HepG2 (cell line): Measurements from ENCODE around the gene TBCE. TPM values are rescaled to one million over a fixed set of nuclear protein-coding genes. Genes with fewer than 3 reads are reported as not detected.

ENCODE experiments used
- ATAC-seq: fragments of 200-7000 bp; cut with Tn5 transposase; 3 replicates; pipeline ENCODE4 v1.9.1; 2020; ENCODE audit warnings: mild to moderate bottlenecking, moderate library complexity
- BruUV-seq: library from RNA; stranded (reverse); fragments of 400-500 nt; replicated peaks from 2 replicates; lab custom pipeline; 2021; lab: Mats Ljungman, UMichigan
- CTCF ChIA-PET: fragments of 300-600 bp; formaldehyde crosslinking; extraction: SDS; loops from one replicate; lab custom pipeline; 2021; ENCODE audit warnings: low total read pairs, inconsistent platforms, low intra/inter-chr PET ratio; lab: Yijun Ruan, JAX
- POLR2A ChIA-PET: fragments of 350-600 bp; sonication (Branson Sonifier 250); formaldehyde crosslinking; loops from one replicate; lab custom pipeline; 2020; ENCODE audit warnings: antibody characterized with exemption, inconsistent platforms; lab: Yijun Ruan, JAX
- DNase-seq: peaks from one replicate; pipeline ENCODE4 v3.0.0-alpha.2; 2015; ENCODE audit warnings: low spot score
- FAIRE-seq: peaks from 3 replicates; lab custom pipeline; 2011; peaks lifted over from hg19 to GRCh38; lab: Jason Lieb, UNC
- H2AFZ ChIP-seq: one replicate; pipeline ENCODE4 v1.6.1; 2011; ENCODE audit warnings: low read length, inconsistent platforms
- H3K27ac ChIP-seq: fragments of 300-600 bp; 3 replicates; pipeline ENCODE4 v1.8.0; 2011; ENCODE audit warnings: mixed run types, mild to moderate bottlenecking, mixed read lengths, low read length, inconsistent platforms; ENCODE audit not compliant: insufficient read depth; ENCODE audit errors: extremely low read length
- H3K27me3 ChIP-seq, 2 experiments: fragments of 200-600 bp in 1 of 2; 2 replicates in 1 of 2; 3 replicates in 1 of 2; pipeline versions ENCODE4 v1.6.0 to v1.8.0; 2011; ENCODE audit warnings: low read length in 2 of 2, mild to moderate bottlenecking in 2 of 2, moderate library complexity in 2 of 2, inconsistent platforms in 1 of 2; ENCODE audit not compliant: insufficient read depth in 2 of 2, control insufficient read depth in 1 of 2
- H3K36me3 ChIP-seq, 2 experiments: fragments of 200-600 bp in 1 of 2; replicated peaks in 1 of 2; 2 replicates in 1 of 2; 3 replicates in 1 of 2; pipeline versions ENCODE4 v1.5.1 to v1.8.0; 2011; ENCODE audit warnings: low read length in 2 of 2, inconsistent platforms in 1 of 2; ENCODE audit not compliant: insufficient read depth in 2 of 2, control insufficient read depth in 1 of 2
- H3K4me1 ChIP-seq: 2 replicates; pipeline ENCODE4 v1.5.1; 2012; ENCODE audit warnings: low read length, inconsistent platforms; ENCODE audit not compliant: insufficient read depth
- H3K4me2 ChIP-seq: 2 replicates; pipeline ENCODE4 v1.6.0; 2011; ENCODE audit warnings: low read depth, low read length, inconsistent platforms
- H3K4me3 ChIP-seq, 3 experiments: fragments of 200-600 bp in 1 of 3; sonication (generic), shearing (Covaris generic) in 1 of 3; replicated peaks in 1 of 3; 2 replicates each; pipeline ENCODE4 v1.5.1; 2011 to 2016; ENCODE audit warnings: low read length in 3 of 3, inconsistent platforms in 2 of 3, low read depth in 2 of 3, mild to moderate bottlenecking in 2 of 3, control low read depth in 1 of 3, mixed read lengths in 1 of 3; ENCODE audit not compliant: insufficient read depth in 1 of 3
- H3K79me2 ChIP-seq: one replicate; pipeline ENCODE4 v1.6.1; 2011; ENCODE audit warnings: low read length, inconsistent platforms; ENCODE audit not compliant: insufficient read depth
- H3K9ac ChIP-seq: 2 replicates; pipeline ENCODE4 v1.6.0; 2011; ENCODE audit warnings: mild to moderate bottlenecking, low read depth, low read length, inconsistent platforms; ENCODE audit not compliant: insufficient read depth
- H3K9me3 ChIP-seq: 2 replicates; pipeline ENCODE4 v1.5.1; 2012; ENCODE audit warnings: mild to moderate bottlenecking, low read length
- H4K20me1 ChIP-seq: 2 replicates; pipeline ENCODE4 v1.6.0; 2011; ENCODE audit warnings: inconsistent platforms, mild to moderate bottlenecking, low read length, moderate library complexity; ENCODE audit not compliant: insufficient read depth
- CTCF ChIP-seq: sonication (generic); formaldehyde crosslinking; IDR thresholded peaks from 2 replicates; pipeline ENCODE4 v1.5.0; 2020; ENCODE audit warnings: mild to moderate bottlenecking, missing genetic modification reagents, moderate library complexity
- GATAD2A ChIP-seq: IDR thresholded peaks from 2 replicates; pipeline ENCODE4 v1.6.1; 2016
- KAT8 ChIP-seq: IDR thresholded peaks from 2 replicates; pipeline ENCODE4 v1.6.1; 2016; ENCODE audit warnings: missing genetic modification reagents, missing compliant biosample characterization
- KMT2A ChIP-seq: sonication (generic); formaldehyde crosslinking; IDR thresholded peaks from 2 replicates; pipeline ENCODE4 v1.4.0; 2020; ENCODE audit warnings: missing genetic modification reagents
- MXD1 ChIP-seq: sonication (generic); formaldehyde crosslinking; IDR thresholded peaks from 2 replicates; pipeline ENCODE4 v1.4.0; 2020; ENCODE audit warnings: mild to moderate bottlenecking, missing genetic modification reagents
- NFYB ChIP-seq: sonication (generic); formaldehyde crosslinking; IDR thresholded peaks from 2 replicates; pipeline ENCODE4 v1.4.0; 2020; ENCODE audit warnings: missing genetic modification reagents
- NR2F6 ChIP-seq, 2 experiments: IDR thresholded peaks; 2 replicates each; pipeline ENCODE4 v1.6.1; 2016; ENCODE audit warnings: antibody characterized with exemption in 1 of 2, mild to moderate bottlenecking in 1 of 2
- RXRB ChIP-seq: IDR thresholded peaks from 2 replicates; pipeline ENCODE4 v1.6.1; 2016; ENCODE audit warnings: borderline replicate concordance, missing genetic modification reagents, missing compliant biosample characterization
- SMAD3 ChIP-seq: sonication (generic); formaldehyde crosslinking; IDR thresholded peaks from 2 replicates; pipeline ENCODE4 v1.4.0; 2020; ENCODE audit warnings: missing genetic modification reagents
- SOX13 ChIP-seq, 3 experiments: fragments of 450-650 bp in 1 of 3; sonication (generic) in 1 of 3; formaldehyde crosslinking in 1 of 3; IDR thresholded peaks in 2 of 3; conservative IDR thresholded peaks in 1 of 3; 2 replicates each; pipeline versions ENCODE4 v1.5.0 to v1.6.1; 2016 to 2020; ENCODE audit warnings: antibody characterized with exemption in 1 of 3, mild to moderate bottlenecking in 1 of 3, missing compliant biosample characterization in 1 of 3, missing genetic modification reagents in 1 of 3, moderate library complexity in 1 of 3
- STAG1 ChIP-seq: sonication (generic); formaldehyde crosslinking; IDR thresholded peaks from 2 replicates; pipeline ENCODE4 v1.4.0; 2020; ENCODE audit warnings: missing genetic modification reagents
- THAP11 ChIP-seq: IDR thresholded peaks from 2 replicates; pipeline ENCODE4 v1.6.1; 2016; ENCODE audit warnings: missing biosample characterization, missing genetic modification reagents
- ZNF275 ChIP-seq: sonication (generic); formaldehyde crosslinking; IDR thresholded peaks from 2 replicates; pipeline ENCODE4 v1.8.0; 2022; ENCODE audit warnings: missing genetic modification reagents, mild to moderate bottlenecking, inconsistent platforms, borderline replicate concordance
- ZNF547 ChIP-seq: sonication (generic); formaldehyde crosslinking; IDR thresholded peaks from 2 replicates; pipeline ENCODE4 v1.5.1; 2020; ENCODE audit warnings: mild to moderate bottlenecking, missing genetic modification reagents
- ZNF784 ChIP-seq: sonication (generic); formaldehyde crosslinking; IDR thresholded peaks from 2 replicates; pipeline ENCODE4 v1.5.1; 2020; ENCODE audit warnings: missing genetic modification reagents, mild to moderate bottlenecking, borderline replicate concordance
- WGBS: methylation state at CpG from one replicate; pipeline ENCODE4 v1.1.6; 2017; ENCODE audit warnings: low lambda C conversion rate; 5-methylcytosine and 5-hydroxymethylcytosine counted together
- in situ Hi-C: cut with HindIII; loops from 2 replicates; pipeline ENCODE4 v1.10.0; 2017; ENCODE audit warnings: low pct_unique_long_range_greater_than_20kb; ENCODE audit not compliant: extremely low pct_ligation_motif_present
- intact Hi-C: fragments of 100-400 bp; cut with micrococcal nuclease; formaldehyde crosslinking; loops from one replicate; pipeline ENCODE4 v1.10.0; 2022; ENCODE audit not compliant: unreplicated experiment
- polyA plus RNA-seq, 8 experiments: library from polyadenylated mRNA; depleted of rRNA in 3 of 8; stranded (reverse) in 7 of 8; unstranded in 1 of 8; fragments of >200 nt; fragmentation: Illumina TruSeq in 4 of 8; extraction: Trizol in 4 of 8; gene quantifications; 2 replicates each; pipeline versions ENCODE4 v1.2.1 to v1.2.3, GENCODE V29; 2011 to 2016; ENCODE audit warnings: low read depth in 4 of 8, missing spikeins in 1 of 8, mixed read lengths in 1 of 8; ENCODE audit not compliant: insufficient read depth in 1 of 8
- total RNA-seq, 5 experiments: library from RNA; depleted of rRNA; stranded (reverse); fragments of >200 nt; fragmentation: Illumina TruSeq; extraction: Trizol; gene quantifications; 2 replicates each; pipeline ENCODE4 v1.2.3, GENCODE V29; 2016; ENCODE audit warnings: low read depth in 1 of 5

The TBCE gene
- total and polyA plus RNA-seq, 2 of the 13 experiments (the other 11 are each of a cell fraction or from before 2014, with no cell fraction given) = 25.6 to 31.1 TPM

GRCh38 chr1:235417086-235417697 is 50.0 kb downstream of the TBCE start:
- no peak overlapping the region for H2AFZ ChIP-seq
- H3K4me3 ChIP-seq = no peak overlapping the region
- 0 out of 2 replicates have a peak, but pooled peaks cover 4% of the 10 kb centered on the region for H4K20me1 ChIP-seq
- no TSS peak for BruUV-seq
- intact Hi-C loops (loop anchor here (1.0 to 10.0 kb wide), 5 partner anchors 89 to 932 kb away; partner anchors contain the start of genes ARID4B and GGPS1), in situ Hi-C loops (loop anchor here (5.0 kb wide), 2 partner anchors 165 to 315 kb away; no protein-coding TSS in a partner anchor)
- no peak overlapping the region for H3K4me2 ChIP-seq
- H3K27me3 ChIP-seq = no peaks in the 10 kb centered on the region
- peaks cover 6 to 25% of the 10 kb centered on the region in 2 experiments for H3K36me3 ChIP-seq
- POLR2A ChIA-PET = interaction anchor here (0.6 to 1.4 kb wide), 8 partner anchors 14 to 180 kb away, joined by 3 to 5 read pairs (median 3); partner anchors contain the start of genes ARID4B, B3GALNT2, GGPS1 and TBCE
- peak; percentile 60 for DNase-seq
- no peak overlapping the region for H3K9ac ChIP-seq
- 42% methylated on average over 8 of the region's 8 CpGs for WGBS
- H3K4me1 ChIP-seq = peaks cover 35% of the 10 kb centered on the region
- peak; percentile 54 for ATAC-seq
- peaks cover 3% of the 10 kb centered on the region for H3K79me2 ChIP-seq
- FAIRE-seq = peak; percentile 71
- H3K27ac ChIP-seq = no peak overlapping the region
- no peaks in the 10 kb centered on the region for H3K9me3 ChIP-seq
- CTCF ChIA-PET = interaction anchor here (0.8 to 3.2 kb wide), 3 partner anchors 88 to 313 kb away, joined by 3 to 46 read pairs (median 4); no protein-coding TSS in a partner anchor
- TF ChIP-seq ZNF547 (CRISPR knock-in tag) (no peak), STAG1 (CRISPR knock-in tag) (peak; percentile 88), ZNF784 (CRISPR knock-in tag) (no peak), MXD1 (no peak), CTCF (peak; percentile 83), KAT8 (CRISPR knock-in tag) (0 out of 2 replicates have a peak, but pooled peaks have one; percentile 25), ZNF275 (CRISPR knock-in tag) (no peak), GATAD2A (CRISPR knock-in tag) (0 out of 2 replicates have a peak, but pooled peaks have one; percentile 34), KMT2A (CRISPR knock-in tag) (peak; percentile 31; the same call in 1 of the 2 replicates), SMAD3 (0 out of 2 replicates have a peak, but pooled peaks have one; percentile 22), SOX13 (IDR thresholded peaks at IDR 0.05) (no peak), SOX13 (CRISPR knock-in tag; conservative IDR thresholded peaks at IDR 0.05 in 1 of 2, IDR thresholded peaks at IDR 0.05 in 1 of 2) (0 out of 4 replicates have a peak, but pooled peaks of 1 of the 2 experiments have one; percentile 6), NFYB (CRISPR knock-in tag) (no peak), NR2F6 (IDR thresholded peaks at IDR 0.05) (no peak), NR2F6 (CRISPR knock-in tag; IDR thresholded peaks at IDR 0.05) (0 out of 2 replicates have a peak, but pooled peaks have one; percentile 7), THAP11 (CRISPR knock-in tag) (peak; percentile 31; the same call in 1 of the 2 replicates), RXRB (peak; percentile 20; the same call in 1 of the 2 replicates)
